OCI-LY1 (cell line): ENCODE data around the gene FAM185A.

Source experiments
- H2AFZ ChIP-seq: fragments of 200-600 bp; sonication (generic), shearing (Covaris generic); 2 replicates; pipeline ENCODE4 v1.6.0; 2014; ENCODE audit warnings: antibody characterized with exemption, mild to moderate bottlenecking, low read length
- H3F3A ChIP-seq: fragments of 200-600 bp; sonication (generic), shearing (Covaris generic); 2 replicates; pipeline ENCODE4 v1.6.0; 2014; ENCODE audit warnings: mild to moderate bottlenecking, antibody characterized with exemption, low read length, moderate library complexity; ENCODE audit not compliant: insufficient read depth
- H3K27ac ChIP-seq: fragments of 200-600 bp; sonication (generic); 2 replicates; pipeline ENCODE4 v1.5.1; 2014; ENCODE audit warnings: low read length, mixed run types, mild to moderate bottlenecking, low read depth; ENCODE audit not compliant: poor library complexity, severe bottlenecking
- H3K27me3 ChIP-seq: fragments of 200-600 bp; sonication (generic); 2 replicates; pipeline ENCODE4 v1.6.0; 2014; ENCODE audit warnings: antibody characterized with exemption, mild to moderate bottlenecking, low read length, moderate library complexity; ENCODE audit not compliant: insufficient read depth
- H3K36me3 ChIP-seq: fragments of 200-600 bp; sonication (generic); 2 replicates; pipeline ENCODE4 v1.6.1; 2014; ENCODE audit warnings: mild to moderate bottlenecking, antibody characterized with exemption, low read length, moderate library complexity, mixed read lengths; ENCODE audit not compliant: insufficient read depth
- H3K4me1 ChIP-seq: fragments of 200-600 bp; sonication (generic); 2 replicates; pipeline ENCODE4 v1.5.1; 2014; ENCODE audit warnings: mild to moderate bottlenecking, low read length, moderate library complexity; ENCODE audit not compliant: insufficient read depth, severe bottlenecking
- H3K4me2 ChIP-seq: fragments of 200-600 bp; sonication (generic), shearing (Covaris generic); 2 replicates; pipeline ENCODE4 v1.6.1; 2014; ENCODE audit warnings: low read length
- H3K4me3 ChIP-seq: fragments of 200-600 bp; sonication (generic); 2 replicates; pipeline ENCODE4 v1.5.1; 2014; ENCODE audit warnings: low read length, low read depth, mild to moderate bottlenecking, mixed read lengths; ENCODE audit not compliant: poor library complexity, severe bottlenecking
- H3K79me2 ChIP-seq: fragments of 200-600 bp; shearing (Covaris generic); 2 replicates; pipeline ENCODE4 v1.6.1; 2016; ENCODE audit warnings: mixed run types, low read length, mixed read lengths; ENCODE audit not compliant: insufficient read depth
- H3K9ac ChIP-seq: fragments of 200-600 bp; sonication (generic), shearing (Covaris generic); 2 replicates; pipeline ENCODE4 v1.6.1; 2014; ENCODE audit warnings: mild to moderate bottlenecking, low read length, mixed read lengths
- H3K9me2 ChIP-seq: fragments of 200-600 bp; sonication (generic), shearing (Covaris generic); 2 replicates; pipeline ENCODE4 v1.6.1; 2014; ENCODE audit warnings: low read depth, mild to moderate bottlenecking, low read length, mixed read lengths
- H3K9me3 ChIP-seq: fragments of 200-600 bp; shearing (Covaris generic); 2 replicates; pipeline ENCODE4 v1.6.1; 2014; ENCODE audit warnings: low read length, mixed read lengths
- H4K20me1 ChIP-seq: fragments of 200-600 bp; sonication (generic), shearing (Covaris generic); 2 replicates; pipeline ENCODE4 v1.6.0; 2016; ENCODE audit warnings: mild to moderate bottlenecking, low read length; ENCODE audit not compliant: insufficient read depth
- CTCF ChIP-seq: fragments of 200-600 bp; sonication (generic), shearing (Covaris generic); IDR thresholded peaks from 2 replicates; pipeline ENCODE4 v1.5.1; 2017; ENCODE audit warnings: mild to moderate bottlenecking, antibody characterized with exemption, low read length, moderate library complexity, mixed read lengths
- EZH2 ChIP-seq: fragments of 200-600 bp; sonication (generic), shearing (Covaris generic); IDR thresholded peaks from 2 replicates; pipeline ENCODE4 v1.8.0; 2017; ENCODE audit warnings: borderline replicate concordance, mixed run types, mild to moderate bottlenecking, antibody characterized with exemption, low read length, moderate library complexity, mixed read lengths

Gene FAM185A

DNA sequence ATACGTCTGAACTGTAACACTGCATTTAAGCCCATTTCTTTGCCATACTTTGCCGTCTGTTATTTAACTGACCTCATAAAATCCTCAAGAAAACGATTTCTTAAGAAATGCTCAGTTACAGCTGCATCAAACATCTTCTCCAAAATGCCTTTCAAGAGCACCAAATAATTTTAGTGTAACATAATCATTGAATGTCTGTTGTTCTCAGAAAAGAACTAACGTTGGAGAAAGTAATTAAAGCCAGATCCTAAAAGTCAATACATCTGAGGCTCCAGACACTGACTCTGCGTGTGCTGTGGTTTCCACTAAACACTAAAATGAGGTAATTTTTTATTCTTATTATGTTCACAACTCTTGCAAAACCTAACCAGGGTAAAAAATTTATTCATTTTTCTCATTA, 100.3 kb downstream of the FAM185A start:
- no peak overlapping the region for H3K4me3 ChIP-seq
- H3K4me1 ChIP-seq, result no peaks in the 10 kb centered on the region
- H3K9ac ChIP-seq, result no peak overlapping the region
- TF ChIP-seq EZH2 (no peak), CTCF (no peak)
- H3K36me3 ChIP-seq, result no peaks in the 10 kb centered on the region
- no peaks in the 10 kb centered on the region for H4K20me1 ChIP-seq
- no peaks in the 10 kb centered on the region for H3K27me3 ChIP-seq
- no peak overlapping the region for H3K4me2 ChIP-seq
- no peaks in the 10 kb centered on the region for H3K79me2 ChIP-seq
- H2AFZ ChIP-seq, result no peak overlapping the region
- no peaks in the 10 kb centered on the region for H3K9me2 ChIP-seq
- H3F3A ChIP-seq, result no peaks in the 10 kb centered on the region
- H3K9me3 ChIP-seq, result no peaks in the 10 kb centered on the region
- no peak overlapping the region for H3K27ac ChIP-seq

GRCh38 chr7:102849538-102849937, 100.7 kb downstream of the FAM185A start:
- H3K4me3 ChIP-seq, result no peak overlapping the region
- no peak overlapping the region for H3K27ac ChIP-seq
- H3K4me2 ChIP-seq, result no peak overlapping the region
- H4K20me1 ChIP-seq, result no peaks in the 10 kb centered on the region
- no peaks in the 10 kb centered on the region for H3K4me1 ChIP-seq
- H3F3A ChIP-seq, result no peaks in the 10 kb centered on the region
- H2AFZ ChIP-seq, result no peak overlapping the region
- no peak overlapping the region for H3K9ac ChIP-seq
- H3K9me2 ChIP-seq, result no peaks in the 10 kb centered on the region
- TF ChIP-seq CTCF (no peak), EZH2 (no peak)
- no peaks in the 10 kb centered on the region for H3K79me2 ChIP-seq
- H3K27me3 ChIP-seq, result no peaks in the 10 kb centered on the region
- H3K9me3 ChIP-seq, result no peaks in the 10 kb centered on the region
- H3K36me3 ChIP-seq, result no peaks in the 10 kb centered on the region

GRCh38 chr7:102856036-102856435, 107.2 kb downstream of the FAM185A start:
- Histone ChIP-seq H3K27me3 (no peaks in the 10 kb centered on the region; the same call in 1 of the 2 replicates), H3K9me3 (no peaks in the 10 kb centered on the region), H3F3A (no peaks in the 10 kb centered on the region), H3K36me3 (no peaks in the 10 kb centered on the region), H3K9me2 (no peaks in the 10 kb centered on the region), H3K4me1 (no peaks in the 10 kb centered on the region), H3K4me2 (no peak overlapping the region), H4K20me1 (no peaks in the 10 kb centered on the region), H3K27ac (no peak overlapping the region), H3K9ac (no peak overlapping the region), H3K4me3 (no peak overlapping the region), H2AFZ (no peak overlapping the region), H3K79me2 (no peaks in the 10 kb centered on the region)
- TF ChIP-seq EZH2 (no peak), CTCF (no peak)
